LHCN-M2 (cell line): ENCODE results near the gene WASHC3. TPM values are rescaled to one million over a fixed set of nuclear protein-coding genes. Genes with fewer than 3 reads are reported as not detected.
"Not testable (repeated sequence)": the region's sequence is repeated elsewhere in the genome, so short reads cannot be mapped to it uniquely, and the experiment has no call there.

ENCODE experiments used
- DNase-seq: peaks from one replicate; pipeline ENCODE4 v3.0.0-alpha.2; 2012; ENCODE audit warnings: low read depth
- total RNA-seq: library from RNA; depleted of rRNA; stranded (reverse); fragments of >200 nt; gene quantifications from 2 replicates; pipeline ENCODE4 v1.2.3, GENCODE V29; 2014

Gene WASHC3
- total RNA-seq, 1 experiment from 2014 or later = 96.4 TPM

DNA sequence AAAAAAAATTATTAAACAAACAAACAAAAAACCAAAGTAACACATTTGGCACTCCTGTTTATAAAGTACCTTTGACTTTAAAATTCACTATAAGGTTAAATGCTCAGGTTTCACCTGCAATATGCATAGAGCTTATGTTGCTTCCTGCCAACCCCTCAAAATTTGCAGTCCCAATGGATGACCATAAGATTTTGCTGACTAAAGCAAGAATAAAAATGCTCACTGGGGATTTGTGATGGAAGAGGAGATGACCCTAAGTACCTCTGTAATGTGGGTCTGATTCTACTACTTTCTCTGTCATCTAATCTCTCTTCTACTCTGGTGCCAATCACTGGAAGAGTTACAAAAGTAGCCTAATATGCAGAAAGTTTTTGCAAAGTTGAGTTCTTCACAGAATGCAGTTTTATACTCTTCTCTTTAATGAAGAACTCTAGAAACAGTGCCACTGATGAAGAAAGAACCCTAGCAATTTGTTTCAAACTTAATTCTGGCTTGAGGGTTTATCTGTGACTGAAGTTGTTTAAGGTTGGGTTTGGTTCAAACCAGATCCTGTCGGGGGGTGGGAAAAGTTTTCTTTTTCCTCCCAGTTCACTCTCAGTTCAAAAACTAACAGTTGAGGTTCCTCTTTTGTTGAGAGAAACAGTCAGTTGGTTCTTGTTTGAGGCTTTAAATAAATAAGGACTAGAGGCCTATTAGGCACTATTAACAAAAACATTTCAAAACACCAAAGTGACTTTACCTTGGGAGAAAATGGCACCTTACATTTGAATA, 10.9 kb downstream of the WASHC3 start:
- DNase-seq = no peak

DNA sequence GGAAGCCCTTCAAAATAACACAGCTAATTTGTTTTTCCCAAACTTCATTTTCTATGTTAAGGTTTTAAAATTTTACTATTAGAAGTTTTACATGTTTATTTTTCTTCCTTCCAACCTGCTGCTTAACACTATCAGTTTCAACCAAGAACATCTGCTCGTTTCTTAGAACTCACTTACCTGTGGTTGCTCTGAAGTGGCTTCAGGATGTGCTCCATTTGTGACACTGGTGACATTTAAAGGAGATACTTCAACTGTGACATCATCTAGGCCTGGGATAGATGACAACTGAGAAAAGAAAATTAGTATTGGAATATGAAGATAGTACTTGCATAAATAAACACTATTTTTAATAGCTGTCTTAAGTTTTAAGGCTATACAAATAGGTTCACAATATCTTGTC, 17.9 kb downstream of the WASHC3 start:
- DNase-seq = no peak

DNA sequence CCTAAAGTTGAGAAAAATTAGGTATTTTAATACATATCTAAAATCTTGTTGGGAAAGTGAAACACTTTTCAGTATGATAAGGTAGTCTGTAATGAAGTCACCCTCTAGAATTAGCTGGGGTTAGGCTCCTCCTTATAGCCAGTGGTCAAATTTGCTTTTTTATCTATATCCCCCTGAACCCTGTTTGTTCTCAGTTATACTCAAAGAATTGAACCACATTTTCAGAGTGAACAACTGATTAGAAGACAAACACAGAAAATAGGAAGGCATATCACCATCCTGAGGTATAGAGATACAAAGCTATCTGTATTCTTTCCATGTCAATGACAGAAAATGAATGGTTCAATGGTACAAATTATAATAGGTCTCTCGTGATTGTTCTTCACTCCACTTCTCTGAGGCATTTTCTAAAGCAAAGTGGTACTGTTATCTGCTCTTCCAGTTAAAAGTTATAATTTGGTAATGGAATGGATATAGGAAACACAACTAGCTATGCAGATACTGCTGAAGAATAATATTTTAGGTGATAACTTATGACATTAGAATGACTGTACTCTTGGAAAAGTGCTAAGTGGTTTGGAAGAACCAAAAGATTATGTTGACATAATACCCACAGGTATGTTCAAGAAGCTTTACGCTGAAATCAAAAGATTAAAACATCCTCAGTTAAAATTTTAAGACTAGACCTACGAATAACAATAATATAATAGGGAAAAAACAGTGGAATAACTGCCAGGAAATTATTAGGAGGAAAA, 27.6 kb downstream of the WASHC3 start:
- DNase-seq = no peak

DNA sequence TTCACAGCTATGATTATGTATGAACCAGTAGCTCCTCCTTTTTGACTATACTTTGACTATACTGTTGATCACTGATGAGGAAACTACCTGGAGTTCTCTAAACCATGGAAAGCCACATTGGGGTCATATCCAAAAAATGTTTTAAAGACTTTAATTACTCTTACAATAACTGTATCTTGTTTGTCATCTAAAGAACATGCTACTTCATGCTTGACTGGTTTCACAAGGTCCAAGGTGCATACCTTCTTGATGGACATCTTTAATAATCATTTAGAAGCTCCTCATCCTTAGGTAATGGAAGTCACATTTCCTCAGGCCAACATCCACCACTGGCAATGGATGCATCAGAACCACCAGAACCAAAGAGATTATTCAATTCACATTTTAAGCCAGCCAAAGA, 29.9 kb downstream of the WASHC3 start:
- DNase-seq = no peak

DNA sequence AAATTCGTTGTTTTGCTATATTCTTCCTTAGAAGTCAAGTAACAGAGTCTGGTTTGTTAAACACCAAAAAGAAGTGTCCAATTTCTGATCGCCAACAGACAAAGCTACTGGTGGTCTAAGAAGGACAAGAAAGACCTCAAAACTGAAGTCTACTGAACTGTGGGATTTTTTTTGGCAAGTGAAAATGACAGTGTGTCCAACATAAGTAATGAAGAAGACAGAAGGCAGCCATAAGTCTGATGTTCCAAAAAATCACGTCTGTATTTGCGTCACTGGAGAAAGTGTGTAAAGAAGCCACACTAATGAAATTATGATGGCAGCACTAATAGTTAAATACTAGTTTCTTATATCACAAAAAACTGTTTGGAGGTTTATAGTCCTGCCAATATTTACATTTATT, 32.6 kb downstream of the WASHC3 start:
- DNase-seq = no peak

DNA sequence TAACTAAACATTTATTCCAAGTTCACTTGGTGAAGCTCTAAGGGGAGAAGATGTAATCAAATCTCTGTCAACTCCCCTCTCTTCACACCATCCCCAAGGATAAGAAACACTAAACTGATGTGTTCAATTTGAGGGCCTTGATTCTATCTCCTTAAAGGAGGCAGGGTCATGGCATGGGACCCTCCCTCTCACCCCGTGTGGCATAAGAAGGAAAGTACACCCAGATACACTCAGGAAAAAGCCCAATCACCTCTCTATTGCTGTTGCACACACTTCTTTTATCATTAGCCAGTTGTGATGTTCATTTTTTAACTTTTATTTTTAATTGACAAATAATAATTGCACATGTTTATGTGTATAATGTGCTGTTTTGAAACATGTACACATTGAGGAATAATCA, 35.1 kb downstream of the WASHC3 start:
- DNase-seq = no peak

DNA sequence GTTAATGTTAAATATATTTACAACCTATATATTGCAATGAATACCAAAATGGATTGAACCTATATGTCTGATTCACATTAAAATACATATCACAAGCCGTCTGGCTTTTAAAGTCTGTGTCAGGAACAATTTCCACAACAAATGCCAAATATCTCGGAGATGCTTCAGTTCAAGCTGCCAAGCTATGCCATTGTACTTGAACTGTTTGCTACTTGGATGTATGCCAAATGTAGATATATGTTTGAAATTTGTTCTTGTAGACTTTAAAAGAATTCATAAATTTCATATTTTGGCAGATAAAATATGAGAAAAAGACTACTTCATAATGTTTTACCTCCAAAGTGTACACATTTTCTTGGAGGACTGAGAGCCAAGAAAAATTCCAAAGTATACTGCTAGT, 37.0 kb downstream of the WASHC3 start:
- DNase-seq = no peak

DNA sequence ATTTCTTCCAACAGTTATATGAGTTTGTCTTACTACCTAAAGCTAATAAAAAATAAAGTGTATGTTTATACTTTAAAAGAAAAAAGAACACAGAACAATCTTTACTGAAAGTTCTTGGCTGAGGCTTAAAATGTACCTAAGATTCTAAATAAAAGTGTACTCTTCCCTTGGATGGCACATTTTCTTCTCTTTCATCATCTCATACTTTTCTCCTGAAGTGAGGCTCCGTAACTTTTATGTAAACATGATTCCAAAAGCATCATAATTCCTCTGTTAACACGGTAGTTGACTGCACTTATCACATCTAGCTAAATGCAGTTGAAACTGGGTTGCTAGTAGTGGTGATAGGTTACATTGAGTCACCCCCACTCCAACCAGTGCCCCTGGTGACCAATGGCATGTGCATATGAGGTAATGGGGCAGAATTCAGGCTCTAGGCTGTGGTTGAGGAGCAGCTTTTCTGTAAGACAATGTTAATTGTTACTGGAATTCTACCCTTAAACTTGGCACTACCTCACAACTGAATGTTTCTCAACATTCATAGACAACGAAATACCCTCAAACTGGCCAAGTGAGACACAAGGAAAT, 38.4 kb downstream of the WASHC3 start:
- DNase-seq = peak; percentile 31

DNA sequence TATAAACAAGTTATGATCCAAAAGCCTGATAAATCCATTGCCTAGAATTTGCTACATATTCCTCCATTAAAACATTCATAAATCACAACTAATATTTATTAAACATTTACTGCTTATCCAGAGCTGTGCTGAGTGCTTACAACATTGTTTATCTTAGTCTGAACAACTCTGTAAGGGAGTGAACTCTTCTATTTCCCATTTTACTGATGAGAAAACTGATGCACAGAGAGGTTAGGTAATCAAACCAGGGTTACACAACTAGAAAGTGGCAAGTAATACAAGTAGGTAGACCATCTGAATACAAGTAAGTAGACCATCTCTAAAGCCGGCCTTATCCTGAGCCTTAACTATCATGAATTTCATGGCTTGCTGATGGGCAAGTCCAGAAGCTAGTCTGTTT, 39.5 kb downstream of the WASHC3 start:
- no peak for DNase-seq

DNA sequence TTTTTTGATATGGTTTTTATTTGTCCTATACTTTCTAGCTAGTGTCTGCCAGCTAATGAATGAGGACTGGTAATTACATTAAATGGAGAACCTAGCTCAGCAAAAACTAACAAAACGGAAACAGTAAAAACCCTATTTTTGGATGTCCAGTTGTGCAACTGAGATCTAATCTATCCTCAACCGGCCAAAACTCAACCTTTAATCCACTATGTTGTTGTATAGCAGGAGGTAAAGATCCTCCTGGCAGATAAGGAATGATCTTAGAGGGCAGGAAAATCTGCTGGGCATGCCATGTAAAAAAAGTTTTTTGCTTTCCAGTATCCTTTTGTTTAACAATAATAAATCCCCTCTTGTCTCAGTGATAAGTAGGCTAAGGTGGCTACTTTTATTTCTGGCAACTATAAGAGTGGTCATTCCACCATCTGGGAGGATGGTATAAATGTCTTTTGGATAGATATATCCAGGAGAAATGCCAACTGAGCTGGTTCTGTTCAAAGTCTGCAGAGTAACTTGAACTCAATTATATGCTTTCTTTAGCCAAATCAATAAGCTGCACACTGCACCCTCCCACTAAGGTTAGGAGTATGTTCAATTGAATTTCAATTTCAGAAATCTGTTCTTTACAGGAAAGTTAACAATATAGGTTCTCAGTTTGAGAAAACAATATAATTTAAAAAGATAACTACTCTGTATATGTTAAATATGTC, 40.1 kb downstream of the WASHC3 start:
- no peak for DNase-seq

DNA sequence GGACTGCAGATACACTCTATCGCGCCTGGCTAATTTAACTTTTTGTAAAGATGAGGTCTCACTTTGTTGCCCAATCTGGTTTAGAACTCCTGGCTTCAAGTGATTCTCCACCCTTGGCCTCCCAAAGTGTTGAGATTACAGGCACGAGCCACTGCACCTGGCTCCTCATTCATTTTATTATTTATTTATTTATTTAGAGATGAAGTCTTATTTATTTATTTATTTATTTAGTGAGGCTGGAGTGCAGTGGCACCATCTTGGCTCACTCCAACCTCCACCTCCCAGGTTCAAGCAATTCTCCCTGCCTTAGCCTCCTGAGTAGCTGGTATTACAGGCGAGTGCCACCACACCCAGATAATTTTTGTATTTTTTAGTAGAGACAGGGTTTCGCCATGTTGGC, 43.2 kb downstream of the WASHC3 start:
- DNase-seq = not testable (repeated sequence)

DNA sequence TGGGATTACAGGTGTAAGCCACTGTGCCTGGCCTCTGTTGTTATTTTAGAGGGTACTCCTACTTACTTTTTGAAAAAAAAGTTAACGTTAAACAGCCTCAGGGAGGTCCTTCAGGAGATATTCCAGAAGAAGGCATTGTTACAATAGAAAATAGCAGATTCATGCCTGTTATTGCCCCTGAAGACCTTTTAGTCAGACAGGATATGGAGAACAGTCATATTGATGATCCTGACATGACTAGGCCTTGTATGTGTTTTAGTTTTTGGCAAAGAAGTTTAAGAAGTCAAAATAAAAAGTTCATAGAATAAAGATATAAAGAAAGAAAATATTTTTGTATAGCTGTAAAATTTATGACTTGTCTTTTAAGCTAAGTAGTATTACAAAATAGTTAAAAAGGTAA, 45.3 kb downstream of the WASHC3 start:
- no peak for DNase-seq

DNA sequence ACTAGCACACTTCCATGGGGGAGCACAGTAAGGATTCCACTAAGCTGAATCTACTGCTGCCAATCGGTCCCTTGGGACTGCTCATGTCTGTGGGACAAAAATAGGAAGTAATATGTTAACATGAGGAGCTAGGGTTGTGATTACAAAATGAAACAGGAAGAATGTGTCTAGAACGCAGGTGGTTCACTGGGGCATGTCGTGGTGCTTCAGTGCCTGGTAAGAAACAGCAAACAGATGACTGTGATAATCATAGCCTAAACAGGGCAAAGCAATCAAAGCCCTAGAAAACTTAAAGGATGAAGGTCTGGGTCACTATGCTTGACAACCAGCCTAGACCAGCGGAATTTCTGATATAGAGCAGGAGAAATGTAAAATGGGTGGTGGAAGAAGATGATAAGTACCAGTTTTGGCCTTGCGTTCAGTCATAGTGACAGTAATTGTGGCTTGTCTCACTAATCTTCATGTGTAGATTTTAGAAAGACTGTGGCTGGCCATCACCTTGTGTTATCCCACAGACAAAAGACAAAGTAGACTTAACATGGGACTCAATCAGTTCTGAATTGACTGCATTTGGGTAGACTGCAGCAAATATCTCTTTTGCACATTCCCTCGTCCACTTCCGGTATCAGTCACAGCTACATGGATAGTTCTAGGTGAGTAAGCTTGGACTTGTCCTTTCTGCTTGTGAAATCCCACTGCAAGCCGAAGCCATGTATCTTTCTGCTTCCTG, 51.4 kb downstream of the WASHC3 start:
- DNase-seq = no peak

DNA sequence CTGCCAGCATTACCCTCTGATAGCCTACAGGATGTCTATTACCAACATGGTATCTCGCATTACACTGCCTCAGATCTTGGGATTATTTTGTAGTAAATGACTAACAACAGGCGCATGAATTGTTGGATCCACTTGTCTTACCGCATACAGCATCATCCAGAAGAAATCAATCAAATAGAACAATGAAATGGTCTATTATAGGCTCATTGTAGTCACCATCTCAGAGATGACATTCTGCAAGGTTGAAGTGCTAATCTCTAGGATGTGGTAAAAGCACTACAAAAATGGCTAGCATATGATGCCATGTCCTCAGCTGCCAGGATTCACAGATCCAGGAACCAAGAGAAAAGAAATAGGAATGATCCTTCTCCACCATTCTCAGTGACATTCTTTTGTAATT, 52.0 kb downstream of the WASHC3 start:
- DNase-seq = no peak

DNA sequence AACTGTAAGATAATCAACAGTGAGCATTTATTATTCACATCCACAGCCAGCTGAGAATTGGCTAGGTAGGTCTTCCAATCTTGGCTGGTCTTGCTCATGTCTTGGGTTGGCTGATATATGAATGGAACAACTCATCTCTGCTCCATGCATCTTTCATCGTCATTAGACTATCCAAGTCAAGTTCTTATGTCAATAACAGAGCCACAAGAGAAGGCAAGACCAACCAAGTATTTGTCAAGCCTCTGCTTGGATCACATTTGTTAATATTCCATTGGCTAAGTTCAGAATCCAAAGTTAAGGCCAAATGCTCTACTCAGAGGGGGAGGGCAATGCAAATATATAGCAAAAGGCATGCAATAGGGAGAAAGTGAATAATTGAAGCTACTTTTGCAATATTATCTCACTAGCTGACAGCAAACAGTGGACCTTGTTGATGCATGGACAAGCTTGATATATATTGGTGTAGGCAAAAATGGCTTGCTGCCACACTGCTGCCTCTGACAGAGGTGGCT, 53.1 kb downstream of the WASHC3 start:
- DNase-seq = no peak

DNA sequence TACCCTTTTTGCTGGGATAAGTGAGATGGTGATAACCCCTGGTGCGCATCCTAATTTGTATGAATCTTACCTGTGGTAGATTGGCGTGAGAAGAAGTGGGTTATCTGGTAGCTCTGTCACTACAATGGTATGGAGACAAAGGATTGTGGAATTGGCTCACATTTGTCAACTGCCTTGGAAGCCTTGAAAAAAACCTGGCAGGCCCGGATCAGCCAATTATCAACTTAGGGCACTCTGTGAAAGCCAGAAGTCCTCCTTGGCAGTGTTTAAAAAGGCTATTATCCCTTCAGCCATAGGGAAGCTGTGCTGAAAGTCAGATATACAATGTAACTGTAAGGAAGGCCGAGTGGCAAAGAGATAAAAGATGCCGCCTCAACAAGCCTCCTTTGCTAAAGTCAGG, 56.5 kb downstream of the WASHC3 start:
- no peak for DNase-seq

DNA sequence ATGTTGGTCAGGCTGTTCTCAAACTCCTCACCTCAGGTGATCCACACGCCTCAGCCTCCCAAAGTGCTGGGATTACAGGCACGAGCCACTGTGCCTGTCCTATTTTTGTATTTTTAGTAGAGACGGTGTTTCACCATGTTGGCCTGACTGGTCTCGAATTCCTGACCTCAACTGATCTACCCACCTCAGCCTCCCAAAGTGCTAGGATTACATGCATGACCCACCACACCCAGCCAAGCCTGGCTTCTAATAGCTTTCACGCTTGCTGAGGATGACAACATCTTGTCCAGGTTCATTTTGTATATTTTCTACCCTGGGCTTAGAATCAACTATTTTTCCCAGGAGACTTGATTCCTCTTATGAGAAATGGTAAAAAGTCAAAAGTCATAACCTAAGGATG, 64.7 kb downstream of the WASHC3 start:
- no peak for DNase-seq

DNA sequence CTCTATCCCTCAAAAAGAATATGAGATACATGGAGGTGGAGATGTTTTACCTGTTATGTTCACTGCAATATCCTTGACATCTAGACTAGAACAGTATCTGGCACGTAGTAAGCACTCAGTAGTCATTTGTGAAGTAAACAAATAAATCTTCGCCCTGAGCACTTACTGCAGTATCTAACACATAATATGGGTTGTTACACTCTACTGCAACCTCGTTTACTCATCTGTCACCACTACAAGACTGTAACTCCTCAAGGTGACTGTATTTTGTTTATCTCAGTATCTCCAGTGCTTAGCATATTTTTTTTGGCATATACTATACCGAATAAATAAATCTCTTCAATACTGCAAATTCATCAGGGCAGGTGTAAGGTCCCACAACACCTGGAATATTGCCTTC, 66.1 kb downstream of the WASHC3 start:
- DNase-seq = no peak

DNA sequence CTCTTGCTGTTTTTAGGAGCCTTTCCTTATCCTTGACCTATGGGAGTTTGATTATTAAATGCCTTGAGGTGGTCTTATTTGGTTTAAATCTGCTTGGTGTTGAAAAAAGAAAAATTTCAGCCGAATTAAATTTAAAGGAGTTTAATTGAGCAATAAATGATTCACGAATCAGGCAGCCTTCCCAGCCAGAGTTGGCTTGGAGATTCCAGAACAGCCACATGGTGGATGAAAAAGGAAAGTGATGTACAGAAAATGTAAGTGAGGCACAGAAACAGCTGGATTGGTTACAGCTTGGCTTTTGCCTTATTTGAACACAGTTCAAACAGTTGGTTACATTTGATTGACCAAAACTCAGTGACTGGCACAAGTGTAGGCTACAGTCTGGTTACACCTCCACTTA, 69.7 kb downstream of the WASHC3 start:
- DNase-seq = no peak

DNA sequence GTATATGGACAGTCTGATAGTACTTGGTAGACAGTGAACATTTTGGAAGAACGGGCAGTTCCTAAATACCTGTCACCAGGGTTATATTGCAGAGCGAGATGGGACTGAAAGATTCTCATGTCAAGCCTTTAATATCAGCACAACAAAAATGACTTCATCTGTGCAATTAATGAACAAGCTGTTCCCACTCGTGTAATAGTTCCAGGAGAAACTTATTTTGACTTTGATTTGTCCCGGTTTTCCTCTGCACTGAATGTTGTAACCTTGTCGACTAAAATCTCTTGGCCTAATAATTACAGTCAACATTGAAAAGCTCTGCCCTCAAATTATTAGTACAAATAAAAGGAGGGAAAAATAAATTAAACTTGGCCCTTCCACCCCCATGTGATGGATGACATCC, 79.5 kb downstream of the WASHC3 start:
- no peak for DNase-seq

DNA sequence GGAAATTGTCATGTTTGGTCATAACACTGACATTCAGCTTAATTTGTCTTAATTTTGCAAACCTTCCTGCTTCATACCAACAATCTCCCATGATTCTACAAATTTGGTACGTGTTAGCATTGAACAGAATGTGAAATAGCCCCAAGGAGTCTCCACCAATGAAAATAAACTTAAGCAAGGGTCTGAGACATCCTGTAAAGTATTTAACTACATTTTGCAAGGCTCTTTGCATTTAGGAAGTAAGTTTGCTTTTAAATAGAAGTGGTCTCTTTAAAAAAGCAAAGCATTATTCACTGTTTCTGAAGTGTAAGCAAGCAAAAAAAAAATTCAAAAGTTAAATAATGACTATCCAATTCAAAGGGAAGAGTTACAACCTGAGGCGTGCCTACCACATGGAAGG, 79.9 kb downstream of the WASHC3 start:
- DNase-seq = no peak
